ENCODE data around the gene SIDT1.

SIDT1 gene

GRCh38 chr3:113654310-113654709, 122.0 kb downstream of the SIDT1 start:
- no peak overlapping the region for H3K27ac ChIP-seq (ENCODE audit: low read length)
- no peaks in the 10 kb centered on the region for H3K27me3 ChIP-seq (ENCODE audit: low read depth, low read length)
- no peaks in the 10 kb centered on the region for H4K20me1 ChIP-seq (ENCODE audit: insufficient read depth, low read length)
- no peak overlapping the region for H3K4me3 ChIP-seq (ENCODE audit: low read length)
- TF ChIP-seq EZH2phosphoT487 (IDR thresholded peaks at IDR 0.05; ENCODE audit: low read depth) (no peak), CTCF (IDR thresholded peaks at IDR 0.05; ENCODE audit: low read depth, low read length) (no peak)
- no peak overlapping the region for H3K9ac ChIP-seq (ENCODE audit: low read length)
- no peaks in the 10 kb centered on the region for H3K79me2 ChIP-seq (ENCODE audit: low read length)
- H2AFZ ChIP-seq (ENCODE audit: low read depth, low read length) = no peak overlapping the region
- no peaks in the 10 kb centered on the region for H3K36me3 ChIP-seq (replicated peaks; ENCODE audit: low read depth, low read length)
- H3K9me3 ChIP-seq (ENCODE audit: insufficient read depth, low read length) = no peaks in the 10 kb centered on the region
- no peak overlapping the region for H3K4me2 ChIP-seq (ENCODE audit: low read length)
- H3K4me1 ChIP-seq (ENCODE audit: low read length) = no peaks in the 10 kb centered on the region

GRCh38 chr3:113654851-113655250, 122.5 kb downstream of the SIDT1 start:
- H4K20me1 ChIP-seq (ENCODE audit: insufficient read depth, low read length) = no peaks in the 10 kb centered on the region
- H3K27me3 ChIP-seq (ENCODE audit: low read depth, low read length) = no peaks in the 10 kb centered on the region
- no peaks in the 10 kb centered on the region for H3K36me3 ChIP-seq (replicated peaks; ENCODE audit: low read depth, low read length)
- no peaks in the 10 kb centered on the region for H3K9me3 ChIP-seq (ENCODE audit: insufficient read depth, low read length)
- TF ChIP-seq EZH2phosphoT487 (IDR thresholded peaks at IDR 0.05; ENCODE audit: low read depth) (no peak), CTCF (IDR thresholded peaks at IDR 0.05; ENCODE audit: low read depth, low read length) (no peak)
- no peak overlapping the region for H3K4me2 ChIP-seq (ENCODE audit: low read length)
- H2AFZ ChIP-seq (ENCODE audit: low read depth, low read length) = no peak overlapping the region
- H3K4me1 ChIP-seq (ENCODE audit: low read length) = no peaks in the 10 kb centered on the region
- no peak overlapping the region for H3K4me3 ChIP-seq (ENCODE audit: low read length)
- H3K79me2 ChIP-seq (ENCODE audit: low read length) = no peaks in the 10 kb centered on the region
- H3K27ac ChIP-seq (ENCODE audit: low read length) = no peak overlapping the region
- no peak overlapping the region for H3K9ac ChIP-seq (ENCODE audit: low read length)

GRCh38 chr3:113658107-113658506, 125.8 kb downstream of the SIDT1 start:
- H3K27ac ChIP-seq (ENCODE audit: low read length) = no peak overlapping the region
- no peaks in the 10 kb centered on the region for H4K20me1 ChIP-seq (ENCODE audit: insufficient read depth, low read length)
- no peaks in the 10 kb centered on the region for H3K79me2 ChIP-seq (ENCODE audit: low read length)
- H2AFZ ChIP-seq (ENCODE audit: low read depth, low read length) = no peak overlapping the region
- H3K4me3 ChIP-seq (ENCODE audit: low read length) = no peak overlapping the region
- no peaks in the 10 kb centered on the region for H3K9me3 ChIP-seq (ENCODE audit: insufficient read depth, low read length)
- H3K4me1 ChIP-seq (ENCODE audit: low read length) = no peaks in the 10 kb centered on the region
- no peak for TF ChIP-seq CTCF (IDR thresholded peaks at IDR 0.05; ENCODE audit: low read depth, low read length)
- no peak for TF ChIP-seq EZH2phosphoT487 (IDR thresholded peaks at IDR 0.05; ENCODE audit: low read depth)
- H3K9ac ChIP-seq (ENCODE audit: low read length) = no peak overlapping the region
- peaks cover 6% of the 10 kb centered on the region for H3K36me3 ChIP-seq (replicated peaks; ENCODE audit: low read depth, low read length)
- no peak overlapping the region for H3K4me2 ChIP-seq (ENCODE audit: low read length)
- no peaks in the 10 kb centered on the region for H3K27me3 ChIP-seq (ENCODE audit: low read depth, low read length)

- no peak overlapping the region for H3K4me2 ChIP-seq (ENCODE audit: low read length)
- H2AFZ ChIP-seq (ENCODE audit: low read depth, low read length) = no peak overlapping the region
- H3K79me2 ChIP-seq (ENCODE audit: low read length) = no peaks in the 10 kb centered on the region
- no peaks in the 10 kb centered on the region for H3K27me3 ChIP-seq (ENCODE audit: low read depth, low read length)
- no peaks in the 10 kb centered on the region for H3K9me3 ChIP-seq (ENCODE audit: insufficient read depth, low read length)
- no peak overlapping the region for H3K27ac ChIP-seq (ENCODE audit: low read length)
- H4K20me1 ChIP-seq (ENCODE audit: insufficient read depth, low read length) = no peaks in the 10 kb centered on the region
- no peak overlapping the region for H3K9ac ChIP-seq (ENCODE audit: low read length)
- no peaks in the 10 kb centered on the region for H3K4me1 ChIP-seq (ENCODE audit: low read length)
- peaks cover 6% of the 10 kb centered on the region for H3K36me3 ChIP-seq (replicated peaks; ENCODE audit: low read depth, low read length)
- H3K4me3 ChIP-seq (ENCODE audit: low read length) = no peak overlapping the region
- TF ChIP-seq CTCF (IDR thresholded peaks at IDR 0.05; ENCODE audit: low read depth, low read length) = no peak
- TF ChIP-seq EZH2phosphoT487 (IDR thresholded peaks at IDR 0.05; ENCODE audit: low read depth) = no peak
These were observed 126.8 kb downstream of the SIDT1 start for GRCh38 chr3:113659101-113659541.
